SK-N-SH (cell line): ENCODE results near the gene SAA2.

Experiments
- CHD2 ChIP-seq: fragments of 150-350 bp; IDR thresholded peaks from 2 replicates; pipeline ENCODE4 v1.6.1; 2018; ENCODE audit warnings: low read length; ENCODE audit not compliant: partially characterized antibody
- CTCF ChIP-seq: fragments of 200-600 bp; sonication (generic); IDR thresholded peaks from 2 replicates; pipeline ENCODE4 v1.6.1; 2017; ENCODE audit warnings: antibody characterized with exemption, mild to moderate bottlenecking, moderate library complexity
- EZH2phosphoT487 ChIP-seq: fragments of 200-600 bp; sonication (generic); IDR thresholded peaks from 2 replicates; pipeline ENCODE4 v1.6.1; 2017; ENCODE audit warnings: low read depth, mixed run types, mild to moderate bottlenecking, antibody characterized with exemption, moderate library complexity, borderline replicate concordance
- FOXJ3 ChIP-seq: sonication (generic); formaldehyde crosslinking; IDR thresholded peaks from 2 replicates; pipeline ENCODE4 v1.5.1; 2020; ENCODE audit warnings: mild to moderate bottlenecking, missing genetic modification reagents
- GATA2 ChIP-seq: sonication (generic); formaldehyde crosslinking; IDR thresholded peaks from 2 replicates; pipeline ENCODE4 v1.5.0; 2020; ENCODE audit warnings: mild to moderate bottlenecking, missing genetic modification reagents
- JUND ChIP-seq: IDR thresholded peaks from 2 replicates; pipeline ENCODE4 v1.4.0; 2012
- POLR2AphosphoS5 ChIP-seq: IDR thresholded peaks from 2 replicates; pipeline ENCODE4 v1.6.1; 2012; ENCODE audit warnings: low read depth, low read length
- REST ChIP-seq: IDR thresholded peaks from 2 replicates; pipeline ENCODE4 v1.6.1; 2012; ENCODE audit warnings: mild to moderate bottlenecking, low read depth, low read length, moderate library complexity
- TEAD4 ChIP-seq: IDR thresholded peaks from 2 replicates; pipeline ENCODE4 v1.4.0; 2012; ENCODE audit warnings: mild to moderate bottlenecking, borderline replicate concordance; ENCODE audit not compliant: insufficient read depth
- USF2 ChIP-seq: fragments of 150-350 bp; IDR thresholded peaks from 2 replicates; pipeline ENCODE4 v1.6.1; 2017; ENCODE audit warnings: antibody characterized with exemption, low read length, low read depth, borderline replicate concordance

GRCh38 chr11:18230859-18231258, 17.6 kb downstream of the SAA2 start:
- no peak for TF ChIP-seq CTCF
- TF ChIP-seq EZH2phosphoT487 = no peak
- TF ChIP-seq CHD2 = no peak
- TF ChIP-seq REST = no peak
- TF ChIP-seq FOXJ3 (CRISPR knock-in tag) = no peak
- no peak for TF ChIP-seq GATA2 (CRISPR knock-in tag)
- no peak for TF ChIP-seq POLR2AphosphoS5
- no peak for TF ChIP-seq TEAD4
- no peak for TF ChIP-seq USF2
- TF ChIP-seq JUND = no peak
